RWPE2 (cell line): Measurements from ENCODE around the gene PLPP3.

ENCODE experiments used
- ATAC-seq: fragments of 200-7000 bp; cut with Tn5 transposase; 3 replicates; pipeline ENCODE4 v1.9.1; 2021; ENCODE audit warnings: low read depth
- DNase-seq: peaks from one replicate; pipeline ENCODE4 v3.0.0-alpha.2; 2020; ENCODE audit warnings: low spot score
- H3K27ac ChIP-seq: fragments of 450-650 bp; 2 replicates; pipeline ENCODE4 v1.5.1; 2017; ENCODE audit warnings: mild to moderate bottlenecking; ENCODE audit not compliant: poor library complexity, severe bottlenecking
- H3K27me3 ChIP-seq: fragments of 250-450 bp; sonication (Bioruptor Pico); 2 replicates; pipeline ENCODE4 v1.5.1; 2021; ENCODE audit warnings: mild to moderate bottlenecking, moderate library complexity; ENCODE audit not compliant: insufficient read depth, poor library complexity, severe bottlenecking
- H3K36me3 ChIP-seq: fragments of 250-450 bp; sonication (Bioruptor Pico); 2 replicates; pipeline ENCODE4 v1.5.1; 2020; ENCODE audit warnings: low read depth, mild to moderate bottlenecking, moderate library complexity
- H3K4me1 ChIP-seq: fragments of 250-450 bp; sonication (Bioruptor Pico); 2 replicates; pipeline ENCODE4 v1.5.1; 2021; ENCODE audit warnings: mild to moderate bottlenecking, moderate library complexity; ENCODE audit not compliant: insufficient read depth, poor library complexity, severe bottlenecking
- H3K4me3 ChIP-seq: fragments of 250-450 bp; sonication (Bioruptor Pico); 2 replicates; pipeline ENCODE4 v1.5.1; 2021; ENCODE audit warnings: mild to moderate bottlenecking, moderate library complexity; ENCODE audit not compliant: severe bottlenecking
- H3K9me3 ChIP-seq: fragments of 250-450 bp; sonication (Bioruptor Pico); 2 replicates; pipeline ENCODE4 v1.5.1; 2021; ENCODE audit warnings: mild to moderate bottlenecking, moderate library complexity; ENCODE audit not compliant: severe bottlenecking
- CTCF ChIP-seq: fragments of 450-650 bp; IDR thresholded peaks from one replicate; pipeline ENCODE4 v1.5.1; 2017; ENCODE audit warnings: mild to moderate bottlenecking, moderate library complexity; ENCODE audit not compliant: poor library complexity, severe bottlenecking

The PLPP3 gene

GRCh38 chr1:56512724-56513494 lies 66.5 kb downstream of the PLPP3 start:
- H3K4me1 ChIP-seq, result peaks cover 15% of the 10 kb centered on the region
- H3K27ac ChIP-seq, result no peak overlapping the region
- TF ChIP-seq CTCF, result no peak
- H3K9me3 ChIP-seq, result no peaks in the 10 kb centered on the region
- no peaks in the 10 kb centered on the region for H3K27me3 ChIP-seq
- no peak overlapping the region for H3K4me3 ChIP-seq
- no peak for ATAC-seq
- no peaks in the 10 kb centered on the region for H3K36me3 ChIP-seq
- no peak for DNase-seq

GRCh38 chr1:56511766-56512165 lies 67.6 kb downstream of the PLPP3 start:
- Histone ChIP-seq H3K27ac (no peak overlapping the region), H3K36me3 (no peaks in the 10 kb centered on the region), H3K9me3 (no peaks in the 10 kb centered on the region), H3K4me1 (peaks cover 9% of the 10 kb centered on the region), H3K27me3 (no peaks in the 10 kb centered on the region), H3K4me3 (no peak overlapping the region)
- no peak for DNase-seq
- TF ChIP-seq CTCF, result no peak
- ATAC-seq, result no peak

GRCh38 chr1:56511364-56511763 lies 68.0 kb downstream of the PLPP3 start:
- Histone ChIP-seq H3K36me3 (no peaks in the 10 kb centered on the region), H3K4me3 (no peak overlapping the region), H3K27ac (no peak overlapping the region), H3K4me1 (peaks cover 9% of the 10 kb centered on the region), H3K9me3 (no peaks in the 10 kb centered on the region), H3K27me3 (no peaks in the 10 kb centered on the region)
- no peak for DNase-seq
- no peak for TF ChIP-seq CTCF
- no peak for ATAC-seq

- no peaks in the 10 kb centered on the region for H3K36me3 ChIP-seq
- H3K4me3 ChIP-seq, result no peak overlapping the region
- ATAC-seq, result no peak
These were observed 68.7 kb downstream of the PLPP3 start for GRCh38 chr1:56510642-56511021.

More at GRCh38 chr1:56510642-56511021, 68.7 kb downstream of the PLPP3 start:
- no peak for DNase-seq
- H3K4me1 ChIP-seq, result peaks cover 7% of the 10 kb centered on the region
- no peak for TF ChIP-seq CTCF
- H3K9me3 ChIP-seq, result no peaks in the 10 kb centered on the region
- H3K27me3 ChIP-seq, result no peaks in the 10 kb centered on the region
- H3K27ac ChIP-seq, result no peak overlapping the region
